Lower leg skin (tissue), 4 donors: ENCODE measurements around the gene BPIFB3. TPM values are rescaled to one million over a fixed set of nuclear protein-coding genes. Genes with fewer than 3 reads are reported as not detected.

Source experiments
- DNase-seq, 2 donors: peaks; one replicate each; pipeline ENCODE4 v3.0.0-alpha.2; 2019; ENCODE audit warnings: low spot score in 2 of 2
- H3K4me3 ChIP-seq: fragments of 200-600 bp; sonication (generic); 2 replicates; pipeline ENCODE4 v1.5.1; 2017; ENCODE audit warnings: mild to moderate bottlenecking, low read depth; ENCODE audit not compliant: poor library complexity, severe bottlenecking
- POLR2A ChIP-seq, 2 donors: fragments of 450-650 bp; IDR thresholded peaks; one replicate each; pipeline ENCODE4 v1.6.1; 2016 to 2017; ENCODE audit warnings: antibody characterized with exemption in 2 of 2, mild to moderate bottlenecking in 1 of 2, moderate library complexity in 1 of 2
- WGBS, 2 donors: methylation state at CpG; one replicate each; pipeline ENCODE4 v1.1.5; 2018; 5-methylcytosine and 5-hydroxymethylcytosine counted together
- intact Hi-C: fragments of 100-400 bp; cut with DNase I; formaldehyde crosslinking; loops from one replicate; pipeline ENCODE4 v1.15.0; 2023; ENCODE audit warnings: low total_unique reads
- total RNA-seq, 4 donors: library from RNA; depleted of rRNA; stranded (reverse); fragments of >200 nt; gene quantifications; one replicate each; pipeline ENCODE4 v1.1.0, GENCODE V29; 2016
- TF ChIP-seq, protein P1 (sequence below), 3 donors: fragments of 450-650 bp; IDR thresholded peaks; one replicate each; pipeline ENCODE4 v1.5.1; 2016; ENCODE audit warnings: antibody characterized with exemption in 3 of 3, mild to moderate bottlenecking in 3 of 3, moderate library complexity in 2 of 3

Gene BPIFB3
- total RNA-seq, 4 donors from 2014 or later: not detected

- H3K4me3 ChIP-seq: no peak overlapping the region
- TF ChIP-seq, protein P1, sequence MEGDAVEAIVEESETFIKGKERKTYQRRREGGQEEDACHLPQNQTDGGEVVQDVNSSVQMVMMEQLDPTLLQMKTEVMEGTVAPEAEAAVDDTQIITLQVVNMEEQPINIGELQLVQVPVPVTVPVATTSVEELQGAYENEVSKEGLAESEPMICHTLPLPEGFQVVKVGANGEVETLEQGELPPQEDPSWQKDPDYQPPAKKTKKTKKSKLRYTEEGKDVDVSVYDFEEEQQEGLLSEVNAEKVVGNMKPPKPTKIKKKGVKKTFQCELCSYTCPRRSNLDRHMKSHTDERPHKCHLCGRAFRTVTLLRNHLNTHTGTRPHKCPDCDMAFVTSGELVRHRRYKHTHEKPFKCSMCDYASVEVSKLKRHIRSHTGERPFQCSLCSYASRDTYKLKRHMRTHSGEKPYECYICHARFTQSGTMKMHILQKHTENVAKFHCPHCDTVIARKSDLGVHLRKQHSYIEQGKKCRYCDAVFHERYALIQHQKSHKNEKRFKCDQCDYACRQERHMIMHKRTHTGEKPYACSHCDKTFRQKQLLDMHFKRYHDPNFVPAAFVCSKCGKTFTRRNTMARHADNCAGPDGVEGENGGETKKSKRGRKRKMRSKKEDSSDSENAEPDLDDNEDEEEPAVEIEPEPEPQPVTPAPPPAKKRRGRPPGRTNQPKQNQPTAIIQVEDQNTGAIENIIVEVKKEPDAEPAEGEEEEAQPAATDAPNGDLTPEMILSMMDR (IDR thresholded peaks at IDR 0.05): no peak
- TF ChIP-seq POLR2A (IDR thresholded peaks at IDR 0.05): no peak
- intact Hi-C loops: no loop called here
- WGBS, 2 donors: 69 to 70% methylated on average over 3 of the region's 3 CpGs
- no peak for DNase-seq
These were observed 14.1 kb downstream of the BPIFB3 start for GRCh38 chr20:33067806-33068205.

- no peak for DNase-seq
- H3K4me3 ChIP-seq: no peak overlapping the region
- intact Hi-C loops: no loop called here
- TF ChIP-seq, protein P1 (IDR thresholded peaks at IDR 0.05): no peak
- no peak for TF ChIP-seq POLR2A (IDR thresholded peaks at IDR 0.05)
- WGBS, 2 donors: 74 to 80% methylated on average over 10 to 12 of the region's 12 CpGs
These were observed 14.7 kb downstream of the BPIFB3 start for GRCh38 chr20:33068251-33068939.

DNA sequence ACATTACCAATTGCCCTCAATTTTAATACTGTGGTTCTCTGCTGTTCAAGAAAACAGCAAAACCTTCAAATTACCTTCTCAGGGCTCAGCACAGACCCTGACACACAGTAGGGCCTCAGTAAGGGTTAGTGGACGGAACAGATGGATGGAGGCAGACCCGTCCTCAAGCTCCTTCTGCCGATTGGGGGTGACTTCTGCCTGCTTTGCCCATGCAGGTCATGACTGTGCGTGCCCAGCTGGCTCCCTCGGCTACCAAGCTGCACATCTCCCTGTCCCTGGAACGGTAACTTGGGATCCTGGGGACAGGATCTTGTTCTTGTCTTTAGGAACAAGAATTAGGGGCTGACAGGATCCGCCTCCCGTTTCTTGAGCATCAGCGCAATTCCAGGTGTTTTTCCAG lies 16.0 kb downstream of the BPIFB3 start:
- DNase-seq: no peak
- WGBS, 2 donors: 83 to 84% methylated on average over 9 of the region's 9 CpGs
- no peak overlapping the region for H3K4me3 ChIP-seq
- intact Hi-C loops: no loop called here
- TF ChIP-seq POLR2A (IDR thresholded peaks at IDR 0.05): no peak
- TF ChIP-seq, protein P1 (IDR thresholded peaks at IDR 0.05): no peak

DNA sequence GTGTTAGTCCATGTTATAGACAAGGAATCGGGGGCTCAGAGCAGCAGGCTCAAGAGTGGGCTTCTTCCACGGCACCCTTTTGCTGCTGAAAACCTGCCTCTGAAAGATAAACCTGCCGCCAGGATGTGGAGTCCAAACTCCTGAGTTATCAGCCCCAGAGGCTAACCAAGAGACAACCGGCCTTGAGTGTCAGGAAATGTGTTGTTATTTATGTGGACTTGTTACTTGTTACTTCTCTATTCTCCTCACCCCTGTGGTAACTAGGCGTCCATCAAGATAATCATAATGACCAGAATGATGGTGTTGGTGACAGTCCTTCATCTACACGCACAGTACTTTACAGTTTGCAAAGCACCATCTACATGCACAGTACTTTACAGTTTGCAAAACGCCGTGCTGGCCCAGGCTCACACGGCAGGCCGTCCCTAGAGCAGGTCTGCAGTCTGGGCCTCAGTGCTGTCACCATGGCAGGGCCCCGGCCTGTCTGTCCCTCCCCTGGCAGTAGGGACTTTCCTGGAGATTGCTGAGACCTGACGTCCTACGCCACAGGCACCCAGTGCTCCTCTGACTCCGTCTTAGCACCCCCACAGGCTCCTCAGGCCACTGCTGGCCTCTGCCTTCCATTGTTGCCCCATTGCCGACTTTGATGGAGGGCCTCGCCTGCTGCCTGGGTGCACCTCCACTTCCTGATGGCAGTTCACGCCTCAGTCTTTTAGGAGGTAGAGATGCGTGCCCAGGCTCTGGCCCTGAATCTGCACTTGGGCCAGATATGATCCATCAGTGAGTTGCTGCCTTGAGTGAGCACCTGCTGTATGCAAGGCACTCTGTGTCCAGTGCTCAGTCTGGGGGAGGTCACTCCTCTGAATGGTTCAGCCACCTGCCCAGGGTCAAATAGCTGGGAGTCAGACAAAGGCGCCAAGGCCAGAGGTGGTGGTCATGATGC lies 16.7 kb downstream of the BPIFB3 start:
- WGBS, 2 donors: 81% methylated on average over 19 of the region's 19 CpGs
- no peak for TF ChIP-seq POLR2A (IDR thresholded peaks at IDR 0.05)
- TF ChIP-seq, protein P1 (IDR thresholded peaks at IDR 0.05): no peak
- no peak overlapping the region for H3K4me3 ChIP-seq
- no peak for DNase-seq
- intact Hi-C loops: no loop called here

DNA sequence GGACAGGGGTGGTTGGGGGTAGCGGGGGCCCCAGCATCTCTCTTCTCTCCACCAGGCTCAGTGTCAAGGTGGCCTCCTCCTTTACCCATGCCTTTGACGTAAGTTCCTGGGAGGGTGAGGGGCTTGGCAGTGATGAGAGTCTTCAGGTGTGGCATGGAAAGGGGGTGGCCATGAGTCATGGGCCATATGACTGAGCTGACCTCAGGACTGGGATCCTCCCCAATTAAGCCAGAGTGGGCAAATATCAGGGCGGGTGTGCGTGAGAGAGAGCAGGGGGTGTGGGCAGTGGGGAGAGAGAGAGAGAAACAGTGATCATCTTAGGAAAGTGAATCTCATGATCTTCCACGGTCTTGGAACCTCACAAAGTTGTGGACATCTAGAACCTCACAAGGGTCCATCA lies 17.5 kb downstream of the BPIFB3 start:
- intact Hi-C loops: no loop called here
- 74 to 78% methylated on average over 5 of the region's 5 CpGs for WGBS, 2 donors
- TF ChIP-seq, protein P1 (IDR thresholded peaks at IDR 0.05): no peak
- no peak for TF ChIP-seq POLR2A (IDR thresholded peaks at IDR 0.05)
- no peak overlapping the region for H3K4me3 ChIP-seq
- DNase-seq: no peak
